Pancreas (tissue), 10 donors: ENCODE measurements around the gene SLC1A3. TPM values are rescaled to one million over a fixed set of nuclear protein-coding genes. Genes with fewer than 3 reads are reported as not detected.

Source experiments
- ATAC-seq, 4 donors: fragments of 200-7000 bp; cut with Tn5 transposase; one replicate each; pipeline versions ENCODE4 v1.8.0 to v1.9.1; 2020; ENCODE audit warnings: mild to moderate bottlenecking in 4 of 4, moderate library complexity in 4 of 4
- DNase-seq, 6 donors: peaks; one replicate each; pipeline ENCODE4 v3.0.0-alpha.2; 2020
- FAIRE-seq: peaks from 2 replicates; lab custom pipeline; 2012; peaks lifted over from hg19 to GRCh38; lab: Jason Lieb, UNC
- H3K27ac ChIP-seq, 4 donors: fragments of 200-600 bp; sonication (generic); 1 replicate in 3 of 4; 2 replicates in 1 of 4; pipeline versions ENCODE4 v1.5.0 to v1.8.0; 2020
- H3K27me3 ChIP-seq, 4 donors: fragments of 200-600 bp; one replicate each; pipeline ENCODE4 v1.8.0; 2021
- H3K36me3 ChIP-seq, 3 donors: fragments of 200-600 bp; sonication (generic) in 1 of 3; one replicate each; pipeline versions ENCODE4 v1.5.0 to v1.8.0; 2020 to 2021
- H3K4me1 ChIP-seq, 3 donors: fragments of 200-600 bp; one replicate each; pipeline ENCODE4 v1.8.0; 2021
- H3K4me3 ChIP-seq, 4 donors: fragments of 200-600 bp; sonication (generic) in 2 of 4; one replicate each; pipeline versions ENCODE4 v1.5.0 to v1.8.0; 2020 to 2021
- H3K9me3 ChIP-seq, 4 donors: fragments of 200-600 bp; one replicate each; pipeline ENCODE4 v1.8.0; 2021
- WGBS, 2 donors: extraction: QIAGEN DNeasy Blood & Tissue Kit; methylation state at CpG; one replicate each; pipeline ENCODE4 v1.1.7; 2013; 5-methylcytosine and 5-hydroxymethylcytosine counted together
- intact Hi-C, 3 donors: fragments of 100-400 bp; cut with DNase I; formaldehyde crosslinking; loops; one replicate each; pipeline versions ENCODE4 v1.11.1 to v1.14.2; 2022
- polyA plus RNA-seq, 2 donors: library from polyadenylated mRNA; stranded (reverse); fragments of 200-250 nt; gene quantifications; one replicate each; pipeline ENCODE4 v1.2.3, GENCODE V29; 2013
- total RNA-seq, 6 donors: library from RNA; stranded (reverse); fragmentation: NEBNext Ultra II Directional in 4 of 6; extraction: Animal tissue kit (Norgen Biotek cat#: 25700) in 4 of 6; gene quantifications; one replicate each; pipeline versions ENCODE4 v1.2.1 to v1.2.4, GENCODE V29; 2021 to 2023
- TF ChIP-seq, protein P1 (sequence below), 4 donors: fragments of 200-600 bp; sonication (generic) in 3 of 4; IDR thresholded peaks; one replicate each; pipeline versions ENCODE4 v1.5.0 to v1.8.0; 2021; ENCODE audit warnings: antibody characterized with exemption in 4 of 4
- donor health status: healthy with polysubstance abuse.
- donor health status: DM: no; HTN: no; CAD: no; lungs with moderate emphysema.
- donor health status: DM: no; HTN: no; CAD: no.
- donor health status: control.
- donor health status: control.
- donor health status: Bipolar disorder and iron deficiency.
- donor health status: DM: yes; HTN: yes; CAD: no.
- donor health status: DM: no; HTN: no; CAD: no.
- donor health status: DM: no; HTN: no; CAD: no.
- donor health status: DM: yes; HTN: yes; CAD: no.

The SLC1A3 gene
- total and polyA plus RNA-seq, 8 donors = 0.87 to 21.0 (median 1.7) TPM

DNA sequence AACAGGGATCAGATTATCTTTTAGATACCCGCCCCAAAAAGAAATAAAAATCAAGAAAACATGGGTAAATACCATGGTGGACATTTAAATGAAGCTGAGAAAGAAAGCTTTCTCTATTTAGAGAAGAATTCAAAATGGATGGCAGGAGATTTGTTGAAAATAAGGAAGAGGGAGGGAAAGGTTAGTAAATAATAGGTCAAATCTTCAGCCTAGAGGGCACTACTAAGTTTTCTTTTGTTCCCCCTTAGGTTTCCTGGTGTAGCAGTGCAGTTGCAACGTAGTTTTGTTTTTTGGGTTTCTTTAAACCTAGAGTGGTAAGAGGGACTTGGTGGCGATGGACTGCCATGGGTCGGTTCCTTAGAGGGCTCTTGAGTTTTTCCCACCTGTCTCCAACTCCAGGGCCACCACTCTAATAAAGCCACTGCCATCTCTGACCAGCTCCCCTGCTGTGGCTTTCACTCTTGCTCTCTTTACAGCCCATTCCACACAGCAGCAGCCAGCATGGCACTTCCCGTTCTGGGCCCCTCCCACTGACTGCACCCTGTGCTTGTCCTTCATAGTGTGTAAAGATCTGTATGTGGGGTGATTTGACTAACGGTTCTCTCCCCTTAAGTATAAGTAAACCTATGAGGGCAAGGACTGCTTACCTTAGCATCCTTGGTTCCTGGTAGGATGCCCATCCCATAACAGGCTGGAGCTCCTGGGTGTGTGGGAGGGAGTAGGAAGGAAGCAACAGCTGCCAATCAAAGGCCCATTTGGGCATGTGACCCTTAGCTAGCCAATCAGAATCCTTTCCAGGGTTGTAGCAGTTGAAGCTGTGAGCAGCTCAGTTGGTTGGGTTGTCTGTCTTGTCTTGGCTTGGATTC lies 118.3 kb downstream of the SLC1A3 start:
- no peaks in the 10 kb centered on the region for H3K4me1 ChIP-seq
- DNase-seq (peak in 1 of 6 donors; percentile 44), ATAC-seq (peak in 3 of 4 donors; percentile 43 to 78 (median 77)), FAIRE-seq (no peak)
- peak overlapping the region in 1 of 4 donors; percentile 38 for H3K27ac ChIP-seq
- H3K4me3 ChIP-seq = no peak overlapping the region
- intact Hi-C loops = no loop called here
- TF ChIP-seq, protein P1, sequence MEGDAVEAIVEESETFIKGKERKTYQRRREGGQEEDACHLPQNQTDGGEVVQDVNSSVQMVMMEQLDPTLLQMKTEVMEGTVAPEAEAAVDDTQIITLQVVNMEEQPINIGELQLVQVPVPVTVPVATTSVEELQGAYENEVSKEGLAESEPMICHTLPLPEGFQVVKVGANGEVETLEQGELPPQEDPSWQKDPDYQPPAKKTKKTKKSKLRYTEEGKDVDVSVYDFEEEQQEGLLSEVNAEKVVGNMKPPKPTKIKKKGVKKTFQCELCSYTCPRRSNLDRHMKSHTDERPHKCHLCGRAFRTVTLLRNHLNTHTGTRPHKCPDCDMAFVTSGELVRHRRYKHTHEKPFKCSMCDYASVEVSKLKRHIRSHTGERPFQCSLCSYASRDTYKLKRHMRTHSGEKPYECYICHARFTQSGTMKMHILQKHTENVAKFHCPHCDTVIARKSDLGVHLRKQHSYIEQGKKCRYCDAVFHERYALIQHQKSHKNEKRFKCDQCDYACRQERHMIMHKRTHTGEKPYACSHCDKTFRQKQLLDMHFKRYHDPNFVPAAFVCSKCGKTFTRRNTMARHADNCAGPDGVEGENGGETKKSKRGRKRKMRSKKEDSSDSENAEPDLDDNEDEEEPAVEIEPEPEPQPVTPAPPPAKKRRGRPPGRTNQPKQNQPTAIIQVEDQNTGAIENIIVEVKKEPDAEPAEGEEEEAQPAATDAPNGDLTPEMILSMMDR (IDR thresholded peaks at IDR 0.05) = no peak
- H3K9me3 ChIP-seq = no peaks in the 10 kb centered on the region
- no peaks in the 10 kb centered on the region for H3K36me3 ChIP-seq
- no peaks in the 10 kb centered on the region for H3K27me3 ChIP-seq
- 67 to 69% methylated on average over 6 of the region's 6 CpGs for WGBS, 2 donors

DNA sequence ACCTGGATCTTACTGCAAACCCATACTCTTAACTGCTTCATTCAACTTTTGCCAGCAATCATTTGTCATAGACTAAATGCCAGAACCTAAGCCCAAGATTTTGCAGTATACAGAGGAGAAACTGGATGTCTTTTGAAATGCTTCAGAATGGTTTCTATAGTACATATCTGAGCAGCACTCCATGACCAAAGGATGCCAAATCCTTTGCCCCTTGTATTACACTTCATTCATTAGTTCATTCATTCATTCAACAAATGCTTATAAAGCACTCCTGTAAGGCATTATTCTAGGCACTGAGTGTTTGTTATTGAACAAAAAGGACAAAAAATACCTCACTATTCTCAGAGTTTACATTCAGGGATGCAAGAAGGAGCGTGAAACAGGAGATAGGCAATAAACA lies 119.9 kb downstream of the SLC1A3 start:
- H3K4me1 ChIP-seq = no peaks in the 10 kb centered on the region
- no peak overlapping the region for H3K4me3 ChIP-seq
- WGBS, 2 donors = 74 to 89% methylated on average over 1 of the region's 1 CpG
- TF ChIP-seq, protein P1 (IDR thresholded peaks at IDR 0.05) = no peak
- DNase-seq (no peak), FAIRE-seq (no peak), ATAC-seq (no peak)
- no peaks in the 10 kb centered on the region for H3K9me3 ChIP-seq
- intact Hi-C loops = no loop called here
- no peak overlapping the region for H3K27ac ChIP-seq
- no peaks in the 10 kb centered on the region for H3K27me3 ChIP-seq
- H3K36me3 ChIP-seq = no peaks in the 10 kb centered on the region

DNA sequence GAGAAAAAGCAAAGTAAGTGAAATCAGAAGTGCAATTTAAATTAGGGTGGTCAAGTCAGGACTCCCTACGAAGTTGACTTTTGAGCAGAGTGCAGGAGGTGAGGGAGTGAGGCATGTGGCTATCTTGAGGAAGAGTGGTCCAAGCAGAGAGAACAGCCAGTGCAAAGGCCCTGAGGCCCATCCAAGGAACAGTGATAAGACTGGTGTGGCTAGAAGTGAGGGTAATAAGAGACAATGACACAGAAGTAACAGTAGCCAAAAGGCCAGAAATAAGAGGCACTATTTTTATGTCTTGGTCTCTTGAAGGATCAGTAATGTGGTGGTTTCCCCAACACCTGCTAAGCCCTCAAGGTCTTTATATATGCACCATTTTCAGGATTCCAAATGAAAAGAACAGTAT lies 120.4 kb downstream of the SLC1A3 start:
- no peak for FAIRE-seq
- Histone ChIP-seq H3K4me1 (no peaks in the 10 kb centered on the region), H3K27me3 (no peaks in the 10 kb centered on the region), H3K27ac (no peak overlapping the region), H3K4me3 (no peak overlapping the region), H3K9me3 (no peaks in the 10 kb centered on the region), H3K36me3 (no peaks in the 10 kb centered on the region)
- WGBS, 2 donors = 63 to 70% methylated on average over 1 of the region's 1 CpG
- DNase-seq = no peak
- intact Hi-C loops = no loop called here
- ATAC-seq = no peak
- TF ChIP-seq, protein P1 (IDR thresholded peaks at IDR 0.05) = no peak

DNA sequence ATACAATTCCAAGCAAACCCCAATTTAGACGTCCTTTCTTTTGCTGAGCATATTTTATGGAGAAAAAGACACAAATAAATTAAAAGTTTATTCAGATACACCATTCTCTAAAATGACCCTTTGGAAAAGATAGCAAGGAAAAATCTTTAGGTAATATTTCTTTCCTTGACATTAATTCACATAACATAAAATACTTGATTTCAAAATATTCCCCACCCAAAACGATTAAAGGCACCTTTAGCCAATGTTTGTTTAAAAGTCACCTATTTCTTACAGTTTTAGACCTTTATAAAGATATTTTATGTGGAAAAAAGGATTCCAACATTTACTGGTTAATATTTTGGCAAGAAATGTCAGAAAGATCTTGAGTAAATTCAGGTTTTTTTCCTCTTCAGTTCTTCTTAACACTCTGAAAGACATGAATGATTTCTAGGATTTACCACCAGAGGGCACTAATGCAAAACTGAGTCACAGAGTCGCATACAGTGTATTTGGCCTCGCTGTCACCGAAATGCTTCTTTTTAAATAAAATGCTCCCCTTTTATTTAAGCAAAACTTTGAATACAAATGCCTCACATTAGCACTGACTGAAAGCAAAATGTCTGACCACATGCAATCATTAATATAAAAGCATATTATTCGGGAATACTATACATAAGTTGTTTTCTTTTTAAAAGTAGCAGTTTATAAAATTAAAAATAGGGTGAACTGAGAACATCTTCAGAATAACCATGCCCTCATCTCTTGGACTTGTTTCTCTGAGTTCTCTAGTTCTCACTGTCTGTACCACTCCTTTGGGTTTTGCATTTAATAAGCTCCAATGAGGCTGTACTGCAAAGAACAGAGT lies 122.5 kb downstream of the SLC1A3 start:
- DNase-seq (no peak), FAIRE-seq (peak; percentile 45), ATAC-seq (peak; percentile 81 to 86 (median 82))
- intact Hi-C loops = no loop called here
- TF ChIP-seq, protein P1 (IDR thresholded peaks at IDR 0.05) = peak; percentile 36 to 74 (median 61)
- H3K4me3 ChIP-seq = no peak overlapping the region
- no peaks in the 10 kb centered on the region for H3K36me3 ChIP-seq
- no peaks in the 10 kb centered on the region for H3K9me3 ChIP-seq
- no peaks in the 10 kb centered on the region for H3K4me1 ChIP-seq
- WGBS, 2 donors = 25 to 28% methylated on average over 6 of the region's 6 CpGs
- H3K27me3 ChIP-seq = no peaks in the 10 kb centered on the region
- no peak overlapping the region for H3K27ac ChIP-seq
